Osteoblast (primary cell): ENCODE results near the gene SGCG. TPM values are rescaled to one million over a fixed set of nuclear protein-coding genes. Genes with fewer than 3 reads are reported as not detected.

Source experiments
- DNase-seq: peaks from one replicate; pipeline ENCODE4 v3.0.0; 2011; ENCODE audit warnings: low spot score, mixed read lengths; ENCODE audit not compliant: insufficient read length; ENCODE audit errors: missing footprints
- H2AFZ ChIP-seq: 2 replicates; pipeline ENCODE4 v1.6.0; 2011; ENCODE audit warnings: mild to moderate bottlenecking, low read length
- H3K27ac ChIP-seq: 2 replicates; pipeline ENCODE4 v1.5.1; 2011; ENCODE audit warnings: mild to moderate bottlenecking, low read depth, low read length, moderate library complexity
- H3K27me3 ChIP-seq: 2 replicates; pipeline ENCODE4 v1.6.0; 2012; ENCODE audit warnings: mild to moderate bottlenecking, control low read depth, inconsistent platforms, low read length, moderate library complexity; ENCODE audit not compliant: insufficient read depth
- H3K36me3 ChIP-seq: 2 replicates; pipeline ENCODE4 v1.5.1; 2011; ENCODE audit warnings: mild to moderate bottlenecking, low read length, control low read depth, moderate library complexity; ENCODE audit not compliant: insufficient read depth
- H3K4me1 ChIP-seq: 2 replicates; pipeline ENCODE4 v1.5.1; 2011; ENCODE audit warnings: mild to moderate bottlenecking, low read length, control low read depth, moderate library complexity; ENCODE audit not compliant: insufficient read depth
- H3K4me2 ChIP-seq: 2 replicates; pipeline ENCODE4 v1.6.0; 2011; ENCODE audit warnings: mild to moderate bottlenecking, low read length; ENCODE audit not compliant: insufficient read depth
- H3K4me3 ChIP-seq: fragments of 200-600 bp; sonication (generic); 3 replicates; pipeline ENCODE4 v1.5.1; 2012; ENCODE audit warnings: mild to moderate bottlenecking, low read length, inconsistent platforms; ENCODE audit not compliant: insufficient read depth
- H3K79me2 ChIP-seq: 2 replicates; pipeline ENCODE4 v1.6.0; 2012; ENCODE audit warnings: mild to moderate bottlenecking, low read length, control low read depth, inconsistent platforms; ENCODE audit not compliant: insufficient read depth
- H3K9me3 ChIP-seq: 2 replicates; pipeline ENCODE4 v1.5.1; 2011; ENCODE audit warnings: low read depth, low read length, control low read depth
- H4K20me1 ChIP-seq: 2 replicates; pipeline ENCODE4 v1.6.0; 2012; ENCODE audit warnings: mild to moderate bottlenecking, low read length, control low read depth; ENCODE audit not compliant: insufficient read depth
- CTCF ChIP-seq: IDR thresholded peaks from 2 replicates; pipeline ENCODE4 v1.5.1; 2011; ENCODE audit warnings: mild to moderate bottlenecking, low read depth, low read length, moderate library complexity; ENCODE audit errors: extremely low read depth
- total RNA-seq: library from RNA; depleted of rRNA; stranded (reverse); fragments of >200 nt; gene quantifications from 2 replicates; pipeline ENCODE4 v1.2.3, GENCODE V29; 2012

SGCG gene
- total RNA-seq, 1 donor = 1.4 TPM

- Histone ChIP-seq H3K27ac (peak overlapping the region; percentile 38), H3K4me2 (no peak overlapping the region), H3K27me3 (no peaks in the 10 kb centered on the region), H3K4me3 (no peak overlapping the region), H4K20me1 (peaks cover 5% of the 10 kb centered on the region), H3K9me3 (no peaks in the 10 kb centered on the region), H3K4me1 (peaks cover 16% of the 10 kb centered on the region), H2AFZ (no peak overlapping the region), H3K36me3 (peaks cover 62% of the 10 kb centered on the region), H3K79me2 (peaks cover 88% of the 10 kb centered on the region)
- DNase-seq = no peak
- TF ChIP-seq CTCF = no peak
Measured at GRCh38 chr13:23349161-23349897, 168.6 kb downstream of the SGCG start.

- no peak overlapping the region for H3K4me2 ChIP-seq
- H3K27ac ChIP-seq = peak overlapping the region; percentile 38
- H3K36me3 ChIP-seq = peaks cover 69% of the 10 kb centered on the region
- H3K9me3 ChIP-seq = no peaks in the 10 kb centered on the region
- peaks cover 88% of the 10 kb centered on the region for H3K79me2 ChIP-seq
- peaks cover 16% of the 10 kb centered on the region for H3K4me1 ChIP-seq
- peaks cover 5% of the 10 kb centered on the region for H4K20me1 ChIP-seq
- no peak for DNase-seq
- H3K4me3 ChIP-seq = no peak overlapping the region
- H2AFZ ChIP-seq = no peak overlapping the region
- no peaks in the 10 kb centered on the region for H3K27me3 ChIP-seq
- TF ChIP-seq CTCF = no peak
Measured at GRCh38 chr13:23350009-23350408, 169.2 kb downstream of the SGCG start.

- Histone ChIP-seq H3K4me2 (no peak overlapping the region), H3K4me1 (peaks cover 16% of the 10 kb centered on the region), H2AFZ (no peak overlapping the region), H3K4me3 (no peak overlapping the region), H3K9me3 (no peaks in the 10 kb centered on the region), H4K20me1 (peaks cover 5% of the 10 kb centered on the region), H3K27me3 (no peaks in the 10 kb centered on the region), H3K36me3 (peaks cover 77% of the 10 kb centered on the region), H3K27ac (no peak overlapping the region), H3K79me2 (peaks cover 86% of the 10 kb centered on the region)
- DNase-seq = no peak
- no peak for TF ChIP-seq CTCF
Measured at GRCh38 chr13:23352161-23352560, 171.4 kb downstream of the SGCG start.

GRCh38 chr13:23354520-23354919, 173.7 kb downstream of the SGCG start:
- Histone ChIP-seq H3K27ac (no peak overlapping the region), H2AFZ (no peak overlapping the region), H3K4me1 (peaks cover 8% of the 10 kb centered on the region), H3K9me3 (no peaks in the 10 kb centered on the region), H3K36me3 (peaks cover 77% of the 10 kb centered on the region), H3K4me3 (no peak overlapping the region), H3K27me3 (no peaks in the 10 kb centered on the region), H3K79me2 (peaks cover 63% of the 10 kb centered on the region), H3K4me2 (no peak overlapping the region), H4K20me1 (peaks cover 5% of the 10 kb centered on the region)
- no peak for DNase-seq
- no peak for TF ChIP-seq CTCF
